Left hindlimb (tissue), 1 donor: ENCODE results near the gene TUBA1A.
"Not testable (repeated sequence)": the region's sequence is repeated elsewhere in the genome, so short reads cannot be mapped to it uniquely, and the experiment has no call there.

Source experiments
- DNase-seq: peaks from one replicate; pipeline ENCODE4 v3.0.0-alpha.2; 2018

TUBA1A gene

DNA sequence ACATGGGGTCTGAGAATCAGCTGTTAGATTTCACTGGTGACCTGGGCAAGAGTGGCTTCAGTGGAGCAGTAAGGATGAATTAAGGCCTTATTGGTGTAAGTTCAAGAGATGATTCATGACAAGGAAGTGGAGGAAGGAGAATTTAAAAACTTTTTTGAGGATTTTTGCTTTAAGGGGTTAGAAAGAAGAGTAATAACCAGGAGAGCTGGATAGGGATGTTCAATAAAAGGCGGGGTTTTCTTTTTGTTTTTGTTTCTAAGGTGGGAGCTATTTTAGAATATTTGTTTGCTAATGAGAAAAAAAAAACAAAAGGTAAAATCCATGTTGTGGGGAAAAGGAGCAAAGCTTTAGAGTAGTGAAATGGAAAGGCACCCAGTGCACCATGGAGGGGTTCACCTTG lies 42.5 kb downstream of the TUBA1A start:
- DNase-seq: no peak

DNA sequence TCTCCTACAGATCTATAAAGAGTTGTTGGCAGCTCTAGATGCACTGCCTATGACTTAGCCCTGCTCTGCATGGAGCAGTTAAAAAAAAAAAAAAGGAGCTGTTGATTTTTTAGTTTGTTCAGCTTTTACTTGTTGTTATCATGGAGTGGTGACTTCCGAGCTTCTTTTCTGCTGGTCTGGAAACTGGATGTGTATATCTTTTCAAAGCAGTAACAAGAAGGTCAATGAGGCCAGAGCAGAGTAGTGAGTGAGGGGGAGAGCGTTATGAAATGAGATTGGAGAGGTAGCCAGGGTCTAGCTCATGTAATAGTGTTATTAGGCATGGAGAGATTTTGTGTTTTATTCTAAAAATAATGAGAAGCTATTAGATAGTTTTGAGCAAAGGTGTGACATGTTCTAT lies 44.5 kb downstream of the TUBA1A start:
- no peak for DNase-seq

DNA sequence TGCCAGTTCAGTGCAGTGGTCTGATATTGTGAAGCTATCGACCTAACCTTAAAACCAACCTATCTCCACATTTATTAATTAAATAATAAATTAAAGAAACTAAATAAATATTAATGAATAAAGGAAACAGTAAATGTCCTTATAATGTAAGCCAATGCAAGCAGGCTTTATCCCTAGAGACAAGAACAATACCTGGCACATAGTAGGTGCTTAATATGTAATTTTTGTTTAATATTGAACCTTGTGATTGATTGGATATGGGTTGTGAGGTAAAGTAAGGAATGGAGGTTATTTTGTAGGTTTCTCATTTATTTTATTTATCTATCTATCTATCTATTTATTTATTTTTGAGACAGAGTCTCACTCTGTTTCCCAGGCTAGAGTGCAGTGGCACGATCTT lies 49.9 kb downstream of the TUBA1A start:
- no peak for DNase-seq

DNA sequence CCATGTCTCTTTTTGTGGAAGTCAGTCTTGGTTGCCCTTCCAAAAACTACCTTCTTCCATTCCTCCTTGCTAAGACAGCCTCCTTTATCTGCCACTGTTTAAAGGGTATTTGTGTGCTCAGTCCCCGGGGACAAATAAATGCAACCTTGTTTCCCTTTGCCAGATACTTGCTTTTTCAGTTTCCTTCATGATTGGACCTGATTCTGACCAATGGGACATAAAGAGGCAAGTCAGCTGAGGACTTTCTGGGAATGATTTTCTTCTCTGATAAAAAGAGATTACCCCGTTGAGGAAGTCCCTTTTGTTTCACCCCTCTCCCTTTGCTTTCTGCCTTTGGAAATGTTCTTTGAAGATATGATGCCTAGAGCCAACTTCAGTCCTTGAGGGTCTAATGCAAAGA lies 50.3 kb downstream of the TUBA1A start:
- no peak for DNase-seq

- DNase-seq: no peak
Measured at GRCh38 chr12:49137476-49137875, 51.4 kb downstream of the TUBA1A start.

DNA sequence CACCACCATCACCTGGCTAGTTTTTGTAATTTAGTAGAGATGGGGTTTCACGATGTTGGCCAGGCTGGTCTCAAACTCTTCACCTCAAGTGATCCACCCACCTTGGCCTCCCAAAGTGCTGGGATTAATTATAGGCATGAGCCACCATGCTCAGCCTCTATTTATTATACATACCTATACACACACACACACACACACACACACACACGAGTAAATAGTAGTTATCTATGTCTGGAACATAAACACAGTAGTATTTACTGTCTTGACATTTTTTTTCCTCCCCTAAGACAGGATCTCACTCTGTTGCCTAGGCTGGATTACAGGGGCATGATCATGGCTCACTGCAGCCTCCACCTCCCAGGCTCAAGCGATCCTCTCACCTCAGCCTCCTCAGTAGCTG lies 51.9 kb downstream of the TUBA1A start:
- DNase-seq: not testable (repeated sequence)
